HCEC 1CT (cell line): ENCODE results near the gene AQP3.
"Not testable (repeated sequence)": the region's sequence is repeated elsewhere in the genome, so short reads cannot be mapped to it uniquely, and the experiment has no call there.

Source experiments
- DNase-seq: peaks from one replicate; pipeline ENCODE4 v3.0.0-alpha.2; 2017

Gene AQP3

GRCh38 chr9:33440204-33440603 is 7.2 kb downstream of the AQP3 start:
- DNase-seq: no peak

DNA sequence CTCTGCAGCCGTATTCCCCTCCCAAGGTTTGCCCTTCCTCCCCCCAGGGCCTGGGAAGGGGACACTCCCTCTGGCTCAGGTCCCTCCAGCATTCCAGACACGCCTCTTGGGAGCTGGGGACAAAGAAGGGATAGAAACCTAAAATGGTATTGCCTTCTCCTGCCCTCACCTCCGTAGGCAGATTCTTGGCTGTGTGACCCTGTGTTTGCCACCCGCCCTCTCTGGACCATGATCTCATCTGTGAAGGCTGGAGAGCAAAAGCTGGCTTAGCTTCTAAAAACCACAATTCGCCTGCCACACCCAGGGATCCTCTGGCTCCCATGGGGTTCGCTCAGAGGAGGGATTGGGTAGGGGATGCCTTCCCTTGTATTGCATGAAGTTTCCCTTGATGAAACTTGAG is 7.7 kb downstream of the AQP3 start:
- no peak for DNase-seq

DNA sequence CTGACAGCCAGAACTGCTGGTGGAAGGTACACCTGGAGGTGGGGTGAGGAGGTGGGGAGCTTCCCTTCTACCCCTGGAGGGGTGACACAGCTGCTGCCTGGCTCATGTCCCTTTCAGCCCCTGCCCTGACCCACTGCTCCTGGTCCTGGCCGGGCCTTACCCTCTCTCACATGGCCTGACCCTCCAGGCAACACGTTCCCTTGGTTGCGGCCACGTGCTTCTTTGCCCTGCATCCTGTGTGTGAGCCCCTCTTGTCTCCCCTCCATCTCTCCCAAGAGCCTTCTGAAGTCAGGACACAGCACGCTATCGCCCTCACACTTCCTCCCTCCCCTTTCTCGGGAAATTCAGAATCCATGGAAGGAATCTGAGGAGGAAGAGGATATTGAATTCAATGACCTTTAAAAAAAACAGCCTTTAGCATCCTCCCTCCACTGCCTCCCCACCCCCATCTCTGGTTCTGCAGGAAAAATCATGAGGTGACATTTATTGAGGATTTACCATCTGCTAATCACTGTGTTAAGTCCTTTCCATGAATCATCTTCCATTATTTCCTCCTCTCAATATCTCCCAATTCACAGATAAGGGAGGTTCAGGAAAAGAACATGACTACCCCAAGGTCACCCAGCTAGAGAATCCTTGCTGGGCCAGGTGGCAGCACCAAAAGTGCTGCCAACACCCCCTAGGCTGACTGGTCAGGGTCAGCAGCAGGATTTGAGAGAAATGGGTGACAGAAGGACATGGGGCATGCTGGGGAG is 8.3 kb downstream of the AQP3 start:
- DNase-seq: no peak

GRCh38 chr9:33437898-33438297 is 9.5 kb downstream of the AQP3 start:
- no peak for DNase-seq

DNA sequence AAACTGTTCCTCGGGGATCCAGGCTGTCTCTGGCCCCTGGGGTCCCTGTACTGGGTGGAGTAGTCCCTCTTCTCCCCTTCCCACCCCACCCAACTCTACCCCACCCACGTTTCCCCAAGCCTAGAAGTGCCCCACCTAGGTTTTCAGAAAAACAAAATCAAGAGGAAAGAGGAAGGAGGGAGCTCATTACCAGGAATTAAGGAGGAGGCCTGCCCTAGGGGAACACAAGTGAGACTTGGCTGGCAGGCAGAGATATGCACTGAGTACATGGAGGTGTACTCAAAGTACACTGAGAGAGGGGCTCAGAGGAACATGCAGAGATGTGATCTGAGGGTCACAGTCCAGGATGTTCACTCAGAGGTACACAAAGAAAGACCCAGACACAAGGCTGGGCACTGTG is 10.2 kb downstream of the AQP3 start:
- DNase-seq: no peak

DNA sequence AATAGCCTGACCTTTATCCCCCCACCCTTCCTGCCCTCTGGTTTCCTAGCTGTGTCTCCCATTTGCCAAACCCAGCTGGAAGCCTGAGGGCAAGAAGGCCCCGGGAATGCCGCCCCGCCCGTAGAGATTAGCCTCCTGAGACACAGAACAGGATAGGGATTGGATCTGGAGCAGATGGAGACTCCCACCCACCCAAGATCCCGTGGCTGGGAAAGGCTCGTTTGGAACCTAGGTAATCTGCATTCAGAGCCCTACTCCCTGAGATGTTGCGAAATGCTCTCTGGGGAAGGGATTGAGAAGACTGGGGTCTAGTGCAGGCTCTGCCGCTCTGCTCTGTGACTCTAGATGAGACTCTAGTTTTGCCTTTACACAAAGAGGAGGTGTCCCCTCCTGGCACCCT is 10.9 kb downstream of the AQP3 start:
- DNase-seq: no peak

GRCh38 chr9:33435821-33436277 is 11.5 kb downstream of the AQP3 start:
- DNase-seq: no peak

DNA sequence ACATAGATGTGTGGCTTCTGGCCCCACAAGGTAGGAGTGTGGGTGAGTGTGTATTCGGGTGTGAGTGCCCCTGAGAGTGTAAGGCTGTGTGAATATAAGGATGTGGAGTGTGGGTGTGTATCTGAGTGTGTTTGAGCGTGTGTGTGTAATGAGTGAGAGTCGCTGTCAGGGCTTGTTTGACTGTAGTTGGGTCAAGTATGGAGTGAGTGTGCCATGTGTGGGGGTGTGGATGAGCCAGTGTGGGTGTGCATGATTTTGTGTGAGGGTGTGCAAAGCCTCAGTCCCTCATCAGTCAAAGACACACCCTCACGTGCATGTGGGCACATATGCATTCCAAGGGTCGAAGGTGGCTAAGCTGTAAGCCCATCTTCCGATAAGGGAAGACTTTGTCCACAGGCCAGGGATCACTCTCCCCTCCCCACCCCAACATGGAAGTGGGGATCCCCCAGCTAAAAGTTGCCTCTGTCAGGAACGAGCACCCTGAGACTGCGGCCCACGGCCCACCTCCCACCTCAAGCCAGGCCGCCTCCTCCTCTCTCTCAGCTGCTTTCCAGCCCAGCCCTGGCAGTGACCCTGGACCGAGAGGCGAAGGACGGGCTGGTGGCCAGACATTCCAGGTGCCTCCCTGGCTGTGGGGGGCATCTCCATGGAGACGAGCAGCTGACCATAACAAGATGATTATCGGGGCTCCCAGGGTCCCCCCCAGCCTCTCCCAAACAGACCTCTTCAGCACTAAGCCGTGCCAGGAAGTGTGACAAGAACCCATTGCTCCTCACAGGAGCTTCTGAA is 12.9 kb downstream of the AQP3 start:
- DNase-seq: no peak

GRCh38 chr9:33433871-33434270 is 13.5 kb downstream of the AQP3 start:
- no peak for DNase-seq

DNA sequence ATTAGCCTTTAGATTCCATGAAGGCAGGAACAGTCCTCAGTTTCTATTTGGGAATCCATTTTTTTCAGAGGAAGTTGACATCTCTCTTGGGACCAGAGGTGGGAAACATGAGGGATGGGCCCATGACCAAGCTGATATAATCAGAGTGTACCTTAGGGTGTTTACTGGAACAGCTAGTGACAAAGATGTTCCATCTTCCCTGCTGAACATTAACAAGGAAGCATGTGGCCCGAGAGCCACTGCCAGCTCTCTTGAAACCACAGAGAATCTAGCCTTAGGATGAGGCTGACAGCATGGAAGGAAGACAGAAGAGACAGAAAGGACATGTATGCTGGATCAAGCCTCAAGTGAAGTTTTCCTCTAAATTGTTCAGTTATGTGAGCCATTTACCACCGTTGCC is 16.0 kb downstream of the AQP3 start:
- no peak for DNase-seq

- no peak for DNase-seq
Observed at GRCh38 chr9:33430942-33431341, 16.5 kb downstream of the AQP3 start.

- DNase-seq: no peak
Observed at GRCh38 chr9:33429256-33429985, 18.0 kb downstream of the AQP3 start.

DNA sequence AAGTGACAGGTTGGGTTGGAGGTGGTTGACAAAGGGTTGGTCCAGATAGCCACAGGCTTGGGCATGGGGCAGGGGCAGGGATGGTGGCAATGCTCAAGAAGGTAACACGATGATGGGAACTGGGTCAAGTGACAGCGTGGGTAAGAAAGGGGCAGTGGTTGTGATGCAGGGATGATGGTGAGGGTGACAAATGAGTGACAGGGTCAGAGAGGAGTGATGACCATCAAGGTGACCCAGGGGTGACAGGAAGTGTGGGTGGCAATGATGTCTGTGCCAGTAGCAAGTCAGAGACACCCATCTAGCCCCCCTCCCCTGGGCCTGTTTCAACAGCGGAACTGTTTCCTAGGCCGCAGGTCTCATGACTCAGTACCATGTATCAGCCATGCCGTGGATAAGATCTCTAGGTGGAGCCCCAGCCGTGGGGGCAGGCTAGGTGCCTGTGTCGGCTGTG is 20.5 kb downstream of the AQP3 start:
- no peak for DNase-seq

DNA sequence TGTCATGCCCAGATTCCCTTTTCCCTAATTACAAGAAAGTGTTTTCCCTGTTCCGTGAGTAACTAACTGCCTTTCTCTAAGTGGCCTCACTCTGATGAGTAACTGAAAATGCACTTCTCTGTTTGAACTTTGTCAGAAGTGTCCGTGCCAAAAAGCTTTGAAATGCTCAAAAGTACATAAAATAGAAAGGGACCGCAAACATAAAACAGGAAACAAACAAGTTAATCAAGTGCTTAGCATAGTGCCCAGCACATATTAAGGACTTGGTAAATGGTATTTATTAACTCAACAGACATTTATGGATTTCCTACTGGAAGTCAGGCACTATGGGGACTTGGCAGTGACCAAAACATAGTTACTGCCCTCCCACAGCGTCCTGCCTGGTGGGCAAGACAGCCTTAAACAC is 22.3 kb downstream of the AQP3 start:
- no peak for DNase-seq

GRCh38 chr9:33424492-33424891 is 22.9 kb downstream of the AQP3 start:
- DNase-seq: not testable (repeated sequence)

GRCh38 chr9:33424043-33424442 is 23.4 kb downstream of the AQP3 start:
- not testable (repeated sequence) for DNase-seq

DNA sequence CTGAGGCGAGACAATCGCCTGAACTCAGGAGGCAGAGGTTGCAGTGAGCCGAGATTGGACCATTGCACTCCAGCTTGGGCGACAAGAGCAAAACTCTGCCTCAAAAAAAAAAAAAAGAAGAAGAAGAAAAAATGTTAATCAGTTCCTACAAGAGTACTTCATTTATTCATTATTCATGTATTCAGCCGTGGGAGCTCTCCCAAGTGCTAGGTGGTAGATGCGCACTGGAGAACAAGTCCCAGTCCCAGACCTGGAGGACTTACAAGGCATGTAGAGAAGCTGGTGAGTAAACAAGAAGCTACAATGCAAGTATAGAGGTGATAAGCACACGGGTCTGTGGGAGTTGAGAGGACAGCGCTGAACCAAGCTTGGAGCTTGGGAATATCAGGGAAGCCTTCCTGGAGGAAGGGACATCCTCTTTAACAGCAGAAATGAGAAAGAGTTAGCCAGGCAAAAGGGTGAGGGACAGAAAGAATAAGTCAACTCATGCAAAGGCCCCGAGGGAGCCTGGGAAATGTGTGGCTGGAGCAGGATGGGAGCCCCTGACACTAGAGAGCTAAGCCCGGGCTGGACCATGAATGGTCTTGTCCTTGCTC is 27.6 kb downstream of the AQP3 start:
- DNase-seq: no peak

DNA sequence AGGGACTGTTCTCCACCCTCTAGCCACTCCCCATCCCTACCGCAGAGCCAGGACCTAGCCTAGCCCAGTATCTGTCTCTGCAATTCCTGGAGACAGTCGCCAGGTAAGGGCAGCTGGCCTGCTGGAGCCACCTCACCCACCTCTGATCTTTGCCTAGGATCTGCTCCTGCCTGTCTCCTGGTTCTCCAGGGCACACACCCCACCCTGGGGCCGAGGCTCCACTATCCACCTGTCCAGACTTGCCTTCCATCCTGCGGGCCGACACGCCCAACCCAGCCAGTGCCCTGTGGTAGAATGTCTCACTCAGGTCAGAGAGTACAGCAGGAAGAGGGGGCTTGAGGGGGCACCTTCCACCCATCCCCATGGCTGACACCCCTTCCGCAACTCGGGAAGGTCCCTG is 29.3 kb downstream of the AQP3 start:
- no peak for DNase-seq

DNA sequence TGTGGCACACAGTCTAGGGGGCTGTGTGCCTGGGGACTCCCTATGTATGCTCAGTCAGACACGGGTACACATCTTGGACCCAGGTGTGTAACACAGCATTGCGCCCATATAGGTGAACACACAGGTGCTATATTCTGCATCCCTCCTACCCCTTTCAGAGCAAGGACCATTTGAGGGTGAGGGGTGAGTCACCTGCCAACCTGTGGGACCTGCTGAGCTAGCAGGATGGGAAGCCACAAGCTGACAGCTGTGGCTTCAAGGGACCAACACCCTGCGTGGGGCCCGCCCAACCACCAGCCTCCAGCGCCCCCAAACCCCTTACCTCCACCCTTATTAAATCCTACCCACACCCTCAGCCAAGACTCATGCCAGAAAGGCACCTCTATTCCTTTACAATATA is 30.4 kb downstream of the AQP3 start:
- no peak for DNase-seq

DNA sequence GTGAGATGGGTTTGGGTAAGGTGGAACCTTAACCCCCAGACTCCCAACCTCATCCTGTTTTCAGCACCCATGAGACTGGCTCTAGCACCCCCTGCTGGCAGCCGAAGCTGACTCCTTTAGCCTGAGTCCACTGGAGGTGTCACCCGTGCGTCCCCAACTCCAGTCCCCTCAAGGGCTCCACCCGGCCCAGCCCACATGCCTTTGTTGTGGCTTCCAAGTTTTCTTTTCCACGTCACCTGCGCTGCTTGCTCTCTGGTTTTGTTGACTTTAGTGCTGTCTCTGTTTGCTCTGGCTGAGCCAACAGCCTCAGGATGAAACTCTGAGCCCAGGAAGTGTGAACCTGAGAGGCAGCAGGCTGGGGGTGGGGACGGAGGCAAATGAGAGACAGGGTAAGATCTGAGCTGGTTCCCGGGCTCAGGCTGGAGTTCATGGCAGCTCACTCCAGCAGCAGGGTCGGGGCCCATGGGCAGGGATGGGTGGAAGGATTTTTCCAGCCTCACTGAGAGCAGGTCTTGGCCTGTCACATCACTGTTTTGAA is 31.8 kb downstream of the AQP3 start:
- DNase-seq: peak; percentile 36

DNA sequence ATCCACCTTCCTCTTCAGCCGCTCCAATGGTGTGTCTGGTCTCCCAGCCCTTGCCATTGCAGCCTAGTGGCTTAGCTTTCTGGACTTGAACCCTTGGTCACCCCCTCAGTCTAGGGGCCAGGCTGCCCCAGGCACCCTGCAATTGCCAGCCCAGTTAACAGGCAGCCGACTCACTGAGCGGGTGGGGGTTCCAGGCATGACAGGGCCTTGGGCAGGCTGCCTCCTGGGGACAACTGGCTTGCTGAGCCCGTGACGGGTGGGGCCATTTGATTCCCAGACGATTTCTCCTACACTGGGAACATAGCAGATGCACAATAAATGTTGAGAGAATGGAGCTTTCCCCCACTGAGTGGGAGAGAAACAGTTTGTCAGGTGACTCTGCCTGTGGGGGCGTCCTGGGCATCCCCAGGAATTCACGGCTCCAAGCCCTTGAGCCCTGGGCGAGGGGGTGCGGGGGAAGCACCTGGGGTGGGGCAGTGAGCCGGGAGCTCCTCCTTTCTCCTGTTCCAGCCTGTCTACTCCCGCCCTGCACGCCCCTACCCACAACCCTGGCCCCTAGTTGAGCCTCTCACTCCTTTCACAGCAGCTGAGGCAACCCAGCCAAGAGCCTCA is 32.4 kb downstream of the AQP3 start:
- no peak for DNase-seq

GRCh38 chr9:33414268-33414667 is 33.1 kb downstream of the AQP3 start:
- no peak for DNase-seq
